ENCODE measurements around the gene IFT122.
A peak's percentile ranks its signal among the peaks of the same experiment; 100 is the strongest.
"Not testable (repeated sequence)": the region's sequence is repeated elsewhere in the genome, so short reads cannot be mapped to it uniquely, and the experiment has no call there.

The IFT122 gene

GRCh38 chr3:129439817-129440617 is at the start of gene IFT122, which contains the start of gene MBD4:
Gene IFT122 (plus strand): TSS chr3:129440224. CDS start chr3:129440331, 107 bp downstream.
Gene MBD4 (minus strand): TSS chr3:129439948. CDS start chr3:129439833, 115 bp downstream.
- DNase-seq: peak; percentile 89 to 100

- DNase-seq: not testable (repeated sequence)
Observed at GRCh38 chr3:129391583-129391982, 48.4 kb upstream of the IFT122 start.

GRCh38 chr3:129392106-129392887 is 47.7 kb upstream of the IFT122 start:
- not testable (repeated sequence) for DNase-seq

- DNase-seq: no peak
Observed at GRCh38 chr3:129393271-129393670, 46.8 kb upstream of the IFT122 start.

GRCh38 chr3:129393760-129394564 is 46.1 kb upstream of the IFT122 start:
- DNase-seq: not testable (repeated sequence)

GRCh38 chr3:129398803-129399144 is 41.2 kb upstream of the IFT122 start:
- peak in 1 of 2 donors; percentile 40 for DNase-seq

GRCh38 chr3:129399145-129399894 is 40.7 kb upstream of the IFT122 start:
- DNase-seq: peak; percentile 49 to 93

- DNase-seq: no peak
Observed at GRCh38 chr3:129399895-129400357, 40.1 kb upstream of the IFT122 start.

- no peak for DNase-seq
Observed at GRCh38 chr3:129402210-129402609, 37.8 kb upstream of the IFT122 start.

- DNase-seq: no peak
Observed at GRCh38 chr3:129402616-129403015, 37.4 kb upstream of the IFT122 start.

- no peak for DNase-seq
Observed at GRCh38 chr3:129403450-129403849, 36.6 kb upstream of the IFT122 start.

GRCh38 chr3:129404130-129404529 is 35.9 kb upstream of the IFT122 start:
- DNase-seq: no peak

GRCh38 chr3:129404610-129405009 is 35.4 kb upstream of the IFT122 start:
- no peak for DNase-seq

- no peak for DNase-seq
Observed at GRCh38 chr3:129409541-129409940, 30.5 kb upstream of the IFT122 start.

- DNase-seq: no peak
Observed at GRCh38 chr3:129410971-129411370, 29.1 kb upstream of the IFT122 start.

- no peak for DNase-seq
Observed at GRCh38 chr3:129412542-129413198, 27.4 kb upstream of the IFT122 start.

- DNase-seq: not testable (repeated sequence)
Observed at GRCh38 chr3:129413238-129413637, 26.8 kb upstream of the IFT122 start.

- DNase-seq: no peak
Observed at GRCh38 chr3:129413687-129414506, 26.1 kb upstream of the IFT122 start.

GRCh38 chr3:129415378-129415777 is 24.6 kb upstream of the IFT122 start:
- no peak for DNase-seq

GRCh38 chr3:129415830-129416229 is 24.2 kb upstream of the IFT122 start:
- DNase-seq: no peak

- no peak for DNase-seq
Observed at GRCh38 chr3:129416415-129416814, 23.6 kb upstream of the IFT122 start.
